Measurements from ENCODE around the gene MMRN1. TPM values are rescaled to one million over a fixed set of nuclear protein-coding genes. Genes with fewer than 3 reads are reported as not detected.

Gene MMRN1
- total RNA-seq, 4 donors from 2014 or later, result 13.5 to 30.2 (median 22.2) TPM

DNA sequence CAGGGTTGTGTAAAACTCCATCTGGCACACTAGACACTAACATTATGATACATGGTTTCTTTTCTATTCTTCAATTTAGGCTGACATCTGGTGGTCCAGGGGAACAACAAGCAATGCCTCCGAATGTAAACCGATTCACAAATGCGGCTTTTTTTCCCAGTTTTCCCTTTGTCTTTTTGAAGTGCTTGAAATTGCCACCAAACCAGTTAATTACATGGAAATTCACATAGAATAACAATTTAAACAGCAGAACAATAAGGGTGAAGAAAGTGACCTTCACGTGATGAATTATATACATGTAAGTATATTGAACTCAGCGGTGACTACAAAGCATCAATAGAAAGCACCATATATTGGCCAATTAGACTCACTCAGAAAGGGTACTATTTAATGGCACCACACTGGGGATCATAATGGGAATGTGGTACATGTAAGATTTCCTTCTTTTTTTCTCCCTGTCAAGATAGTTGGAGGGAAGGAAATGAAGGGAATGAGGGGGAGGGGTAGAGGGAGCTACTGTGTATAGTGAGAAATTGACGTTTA is 103.9 kb downstream of the MMRN1 start:
- Histone ChIP-seq H3K4me3 (no peak overlapping the region), H3K27me3 (no peaks in the 10 kb centered on the region), H3K36me3 (no peaks in the 10 kb centered on the region), H3K27ac (no peak overlapping the region), H3K4me1 (peaks cover 0 to 7% (median 0%) of the 10 kb centered on the region in 4 donors), H3K9me3 (no peaks in the 10 kb centered on the region)
- no peak for TF ChIP-seq POLR2A (IDR thresholded peaks at IDR 0.05)
- TF ChIP-seq, protein P1, sequence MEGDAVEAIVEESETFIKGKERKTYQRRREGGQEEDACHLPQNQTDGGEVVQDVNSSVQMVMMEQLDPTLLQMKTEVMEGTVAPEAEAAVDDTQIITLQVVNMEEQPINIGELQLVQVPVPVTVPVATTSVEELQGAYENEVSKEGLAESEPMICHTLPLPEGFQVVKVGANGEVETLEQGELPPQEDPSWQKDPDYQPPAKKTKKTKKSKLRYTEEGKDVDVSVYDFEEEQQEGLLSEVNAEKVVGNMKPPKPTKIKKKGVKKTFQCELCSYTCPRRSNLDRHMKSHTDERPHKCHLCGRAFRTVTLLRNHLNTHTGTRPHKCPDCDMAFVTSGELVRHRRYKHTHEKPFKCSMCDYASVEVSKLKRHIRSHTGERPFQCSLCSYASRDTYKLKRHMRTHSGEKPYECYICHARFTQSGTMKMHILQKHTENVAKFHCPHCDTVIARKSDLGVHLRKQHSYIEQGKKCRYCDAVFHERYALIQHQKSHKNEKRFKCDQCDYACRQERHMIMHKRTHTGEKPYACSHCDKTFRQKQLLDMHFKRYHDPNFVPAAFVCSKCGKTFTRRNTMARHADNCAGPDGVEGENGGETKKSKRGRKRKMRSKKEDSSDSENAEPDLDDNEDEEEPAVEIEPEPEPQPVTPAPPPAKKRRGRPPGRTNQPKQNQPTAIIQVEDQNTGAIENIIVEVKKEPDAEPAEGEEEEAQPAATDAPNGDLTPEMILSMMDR (IDR thresholded peaks at IDR 0.05), result no peak
- DNase-seq, result no peak

DNA sequence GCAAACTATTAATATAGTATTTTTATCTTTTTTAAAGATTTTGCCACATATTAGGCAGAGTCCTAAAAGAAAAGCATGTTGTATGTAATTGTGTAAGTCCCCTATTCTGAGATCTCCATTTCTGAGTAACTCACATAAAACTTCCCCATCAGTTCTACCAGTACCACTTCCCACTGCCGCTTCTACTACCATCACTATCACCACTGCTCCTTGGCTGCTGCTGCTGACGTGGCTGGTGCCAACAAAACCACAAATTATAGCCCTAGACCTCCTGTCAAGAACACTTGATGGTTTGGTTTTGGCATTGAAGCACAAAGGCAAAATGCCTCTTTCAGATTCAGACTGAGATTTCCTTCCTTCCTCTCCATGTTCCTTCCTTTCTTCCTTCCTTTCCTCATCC is 106.4 kb downstream of the MMRN1 start:
- H3K27me3 ChIP-seq, result no peaks in the 10 kb centered on the region
- H3K36me3 ChIP-seq, result no peaks in the 10 kb centered on the region
- H3K27ac ChIP-seq, result no peak overlapping the region
- no peak overlapping the region for H3K4me3 ChIP-seq
- no peak for TF ChIP-seq POLR2A (IDR thresholded peaks at IDR 0.05)
- TF ChIP-seq, protein P1 (IDR thresholded peaks at IDR 0.05), result no peak
- H3K4me1 ChIP-seq, result no peaks in the 10 kb centered on the region
- no peaks in the 10 kb centered on the region for H3K9me3 ChIP-seq
- DNase-seq, result no peak

DNA sequence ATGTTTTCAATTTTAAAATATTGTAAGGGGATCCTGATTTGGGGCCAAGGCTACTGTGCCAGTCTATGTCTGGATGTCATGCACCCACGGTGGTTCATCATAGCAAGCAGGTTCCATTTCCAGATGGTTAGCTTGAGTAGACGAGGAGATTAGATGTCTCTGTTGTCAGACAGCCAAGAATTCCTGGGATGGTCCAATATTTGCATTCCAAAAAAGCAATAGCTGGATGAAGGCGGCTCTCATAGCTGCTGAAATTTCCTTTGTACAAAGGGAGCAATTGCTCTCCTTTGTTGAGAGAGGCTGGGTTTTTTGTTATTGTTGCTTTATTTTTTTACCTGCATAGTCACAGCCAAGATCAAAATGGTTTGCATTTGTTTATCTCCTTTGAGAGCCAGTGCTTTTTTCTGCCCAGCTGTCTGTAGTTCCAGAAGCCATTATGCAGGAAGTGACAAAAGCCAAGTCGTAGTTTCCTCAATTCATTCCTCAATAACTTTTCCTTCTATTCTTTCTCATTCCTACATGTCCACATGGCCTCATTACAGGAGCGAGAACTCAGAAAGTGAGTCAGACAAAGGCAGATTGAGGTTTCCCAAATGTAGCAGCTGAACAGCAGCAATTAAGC is 107.9 kb downstream of the MMRN1 start:
- no peak for TF ChIP-seq POLR2A (IDR thresholded peaks at IDR 0.05)
- TF ChIP-seq, protein P1 (IDR thresholded peaks at IDR 0.05), result no peak

More for the DNA sequence above, 107.9 kb downstream of the MMRN1 start:
- no peak overlapping the region for H3K27ac ChIP-seq
- no peak overlapping the region for H3K4me3 ChIP-seq
- H3K36me3 ChIP-seq, result no peaks in the 10 kb centered on the region
- no peaks in the 10 kb centered on the region for H3K4me1 ChIP-seq
- H3K27me3 ChIP-seq, result no peaks in the 10 kb centered on the region
- H3K9me3 ChIP-seq, result no peaks in the 10 kb centered on the region
- DNase-seq, result no peak

Other genes starting within 250 kb of the MMRN1 start
- 1 to 10 TPM; 1.2 to 9.1 (median 2.6) TPM for gene SNCA, start 57.7 kb upstream of the MMRN1 start, total RNA-seq
- 10 to 100 TPM; 27.5 to 66.5 (median 54.3) TPM for gene CCSER1, start 232.5 kb downstream of the MMRN1 start, total RNA-seq